Measurements from ENCODE around the gene CDH13.
A peak's percentile ranks its signal among the peaks of the same experiment; 100 is the strongest.

The CDH13 gene

DNA sequence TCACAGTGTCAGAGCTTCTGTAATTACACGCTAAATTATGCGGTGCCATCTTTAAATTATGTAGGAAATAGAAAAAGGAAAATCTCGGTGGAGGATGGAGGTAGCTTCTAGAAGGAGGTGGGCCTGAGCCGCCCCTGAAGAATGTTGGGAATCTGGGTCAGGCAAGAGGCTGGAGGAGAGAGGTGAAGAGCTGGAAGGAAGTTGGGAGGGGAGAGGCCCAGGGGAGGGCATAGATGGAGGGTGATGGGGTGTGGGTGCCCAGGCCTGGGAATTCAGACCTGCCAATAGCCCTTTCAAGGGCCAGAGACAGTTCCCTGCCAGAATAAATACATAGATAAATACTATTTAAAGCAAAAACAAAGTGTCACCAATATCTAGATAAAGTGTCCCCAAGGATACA lies 766.0 kb downstream of the CDH13 start:
- no peak for DNase-seq

DNA sequence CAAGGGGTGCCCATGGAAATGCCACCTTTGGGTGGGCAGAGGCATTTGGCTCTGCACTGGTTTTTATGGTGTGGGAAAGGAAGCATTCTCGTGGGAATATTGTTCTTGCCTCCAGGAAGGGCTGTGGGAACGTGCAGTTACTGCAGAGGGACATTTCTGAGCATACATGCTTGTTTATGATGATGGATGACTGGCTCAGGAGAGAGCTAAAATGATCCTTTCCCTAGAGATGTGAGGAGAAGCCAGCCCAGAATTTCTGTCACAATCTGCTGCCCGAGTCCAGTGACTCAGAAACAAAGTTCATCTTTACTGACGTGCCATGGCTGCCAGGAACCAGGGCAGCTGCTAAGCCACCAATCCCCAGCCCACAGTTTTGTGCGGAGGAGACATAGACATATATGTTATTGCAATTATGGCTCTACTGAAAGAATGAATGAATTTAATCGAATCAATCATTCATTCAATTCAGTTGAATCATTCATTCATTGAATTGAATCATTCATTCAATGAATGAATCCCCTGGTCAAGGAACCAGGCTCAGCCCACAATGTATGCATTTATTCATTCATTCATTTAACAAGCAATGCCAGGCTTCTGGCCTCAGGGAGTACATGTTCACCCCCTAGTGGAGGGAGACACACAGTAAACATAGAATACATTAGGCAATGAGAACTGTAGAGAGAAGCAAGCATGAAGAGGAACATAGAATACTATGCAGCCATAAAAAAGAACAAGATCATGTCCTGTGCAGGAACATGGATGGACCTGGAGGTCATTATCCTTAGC lies 766.6 kb downstream of the CDH13 start:
- DNase-seq = peak; percentile 24

DNA sequence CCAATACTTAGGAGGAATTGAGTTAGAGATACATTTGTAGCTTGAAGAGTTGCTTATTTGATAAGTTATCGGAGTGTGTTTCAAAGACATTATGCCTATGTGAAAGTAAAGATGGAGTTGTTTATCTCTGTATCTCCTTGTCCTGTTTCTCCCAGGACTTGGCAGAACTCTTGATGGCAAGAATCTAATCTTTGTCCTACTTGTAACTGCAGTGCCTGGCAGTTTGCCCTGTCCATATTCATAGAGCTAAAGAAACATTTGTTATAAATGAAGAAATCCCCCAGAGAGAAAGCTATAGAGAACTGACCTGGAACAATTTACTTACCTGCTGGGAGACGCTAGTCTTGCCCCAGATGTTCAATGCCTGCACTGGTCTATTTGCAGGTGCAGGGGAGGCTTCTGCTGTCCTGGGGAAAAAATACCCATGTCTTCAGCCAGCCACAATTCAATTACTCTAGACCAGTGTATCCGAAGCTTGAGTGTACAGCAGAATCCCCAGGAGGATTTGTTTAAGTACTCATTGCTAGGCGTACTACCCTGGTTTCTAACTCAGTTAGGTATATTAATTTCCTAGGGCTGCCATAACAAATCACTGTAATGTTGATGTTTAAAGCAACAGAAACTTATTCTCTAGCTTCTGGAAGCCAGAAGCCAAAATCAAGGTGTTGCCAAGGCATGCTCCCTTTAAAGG lies 771.0 kb downstream of the CDH13 start:
- DNase-seq = no peak

DNA sequence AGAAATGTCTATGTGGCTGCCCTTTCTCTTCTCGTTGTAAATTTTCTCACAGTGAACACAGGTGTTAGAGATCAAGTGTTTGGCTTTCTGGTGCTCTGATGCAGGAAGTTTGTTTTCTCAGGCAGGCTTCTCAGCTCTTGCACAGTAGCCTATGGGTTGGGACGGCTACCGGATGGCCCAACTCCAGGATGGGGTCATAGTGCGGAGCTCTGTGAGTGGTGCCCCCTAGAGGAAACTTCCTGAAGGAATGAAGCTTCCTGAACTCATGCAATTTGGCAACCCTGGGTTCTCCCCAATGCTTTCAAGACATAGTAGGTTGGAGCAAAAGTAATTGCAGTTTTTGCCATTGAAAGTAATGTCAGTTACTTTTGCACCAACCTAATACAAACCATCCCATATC lies 773.5 kb downstream of the CDH13 start:
- no peak for DNase-seq

DNA sequence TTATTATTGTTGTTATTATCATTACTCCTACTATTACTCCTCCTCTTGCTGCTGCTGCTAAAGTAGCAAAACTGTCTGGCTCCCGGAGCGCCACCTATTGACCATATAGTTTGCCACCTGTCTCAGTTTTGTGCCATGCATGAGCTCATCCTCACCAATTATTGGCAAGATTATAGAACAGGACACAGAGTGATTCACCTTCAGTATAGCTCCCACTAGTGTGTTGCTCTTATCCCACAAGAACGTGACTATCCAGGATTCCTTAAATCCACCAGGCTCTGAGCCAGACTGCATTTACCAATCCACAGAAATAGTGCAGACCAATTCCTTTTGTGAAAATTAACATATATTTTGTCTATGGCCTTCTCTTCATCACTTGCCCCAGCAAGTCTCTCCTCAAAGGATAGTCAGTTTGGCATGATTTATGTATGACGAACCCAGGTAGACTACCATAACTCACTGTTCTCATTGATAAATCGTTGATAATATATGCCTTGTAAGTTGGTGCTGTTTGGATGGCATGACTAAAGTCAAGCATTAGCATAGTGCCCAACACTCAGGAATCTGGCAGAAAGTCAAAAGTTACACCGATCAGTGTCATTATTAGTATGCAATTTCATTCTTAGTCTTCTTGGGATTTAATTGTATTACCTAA lies 775.5 kb downstream of the CDH13 start:
- DNase-seq = peak; percentile 18

DNA sequence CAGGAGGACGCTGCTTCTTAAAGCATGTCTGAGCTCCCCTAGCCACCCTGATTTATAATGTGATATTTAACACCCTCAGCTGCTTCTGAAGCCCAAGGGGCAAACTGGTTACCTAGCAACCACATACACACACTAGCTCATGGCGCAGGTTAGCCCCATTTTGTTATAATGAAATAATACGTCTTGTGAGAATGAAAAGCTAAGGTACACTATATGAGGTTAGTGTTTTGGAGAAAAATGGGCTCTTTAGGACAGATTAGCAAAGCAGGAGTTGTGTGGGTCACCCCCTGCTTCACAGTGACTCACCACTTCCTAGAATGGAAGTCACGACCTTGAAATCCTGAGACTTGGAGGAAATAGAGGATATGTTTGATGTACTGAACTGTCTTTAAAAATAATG lies 776.2 kb downstream of the CDH13 start:
- DNase-seq = peak; percentile 39

DNA sequence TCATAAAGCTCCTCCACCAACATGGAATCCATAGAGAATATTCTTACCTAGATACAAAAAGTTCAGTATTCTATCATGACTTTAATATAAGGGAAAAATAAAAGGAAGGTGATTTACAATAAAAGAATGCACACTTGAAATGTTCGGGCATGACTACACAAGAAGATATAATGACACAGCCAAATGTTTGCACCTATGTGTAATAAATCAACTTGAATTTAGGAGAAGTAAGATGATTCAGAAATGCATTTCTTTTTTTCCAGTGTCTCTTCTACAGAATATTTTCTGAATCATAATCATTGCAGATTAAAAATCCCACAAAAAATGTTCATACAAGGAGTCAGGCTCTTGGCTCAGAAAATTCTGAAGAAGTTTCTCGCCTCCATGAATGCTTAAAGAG lies 777.0 kb downstream of the CDH13 start:
- DNase-seq = peak; percentile 72

DNA sequence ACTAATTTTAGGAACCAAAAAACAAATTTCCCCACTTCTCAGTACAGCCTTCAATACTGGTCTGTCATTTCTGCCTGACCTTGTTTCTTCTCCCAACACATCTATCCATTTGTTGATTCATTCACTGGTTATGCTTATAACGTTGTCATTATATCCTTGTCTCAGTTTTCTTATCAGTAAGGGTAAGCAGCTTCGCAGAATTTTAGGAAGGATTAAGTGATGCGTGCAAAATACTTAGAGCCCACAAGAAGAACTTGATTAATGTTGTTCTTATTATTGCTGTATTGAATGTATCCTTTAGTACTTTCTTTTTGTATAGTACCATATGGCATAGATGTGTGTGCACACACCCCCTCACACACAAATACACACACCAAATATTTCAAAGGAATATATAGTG lies 777.5 kb downstream of the CDH13 start:
- no peak for DNase-seq

DNA sequence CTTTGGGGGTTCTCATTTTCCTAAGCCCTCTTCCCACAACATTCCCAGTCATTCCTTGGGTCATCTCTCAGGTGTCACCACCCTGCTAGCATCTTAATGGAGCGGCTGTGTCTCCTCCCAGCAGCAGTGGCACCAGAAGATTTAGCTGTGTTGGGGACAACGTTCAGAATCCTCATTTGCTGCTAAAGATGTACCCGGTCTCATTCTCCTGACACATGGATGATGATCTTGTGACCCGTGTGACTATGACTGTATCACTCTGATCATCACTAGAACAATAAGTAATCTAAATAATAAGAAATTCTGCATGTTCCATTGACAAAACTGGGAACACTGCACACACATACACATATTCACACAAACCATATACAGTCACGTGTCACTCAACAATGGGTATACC lies 781.2 kb downstream of the CDH13 start:
- no peak for DNase-seq

DNA sequence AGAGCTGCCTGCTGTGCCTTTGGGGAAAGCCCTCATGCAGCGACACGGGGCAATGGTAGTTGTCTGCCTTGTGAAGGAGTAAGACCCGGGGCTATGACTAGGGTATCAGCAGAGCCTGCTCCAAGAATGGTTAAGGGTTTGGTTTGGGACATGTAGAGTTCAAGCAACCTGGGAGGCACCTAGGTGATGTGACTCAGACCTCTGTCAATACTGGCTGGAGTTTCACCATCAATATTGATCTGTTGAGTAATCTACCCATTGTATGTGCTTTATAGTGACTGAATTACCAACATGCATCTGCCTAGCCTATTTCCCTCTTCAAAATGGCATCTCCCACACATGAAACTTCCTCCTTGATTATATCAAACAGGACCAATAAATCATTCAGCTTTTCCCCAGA lies 782.6 kb downstream of the CDH13 start:
- DNase-seq = no peak

DNA sequence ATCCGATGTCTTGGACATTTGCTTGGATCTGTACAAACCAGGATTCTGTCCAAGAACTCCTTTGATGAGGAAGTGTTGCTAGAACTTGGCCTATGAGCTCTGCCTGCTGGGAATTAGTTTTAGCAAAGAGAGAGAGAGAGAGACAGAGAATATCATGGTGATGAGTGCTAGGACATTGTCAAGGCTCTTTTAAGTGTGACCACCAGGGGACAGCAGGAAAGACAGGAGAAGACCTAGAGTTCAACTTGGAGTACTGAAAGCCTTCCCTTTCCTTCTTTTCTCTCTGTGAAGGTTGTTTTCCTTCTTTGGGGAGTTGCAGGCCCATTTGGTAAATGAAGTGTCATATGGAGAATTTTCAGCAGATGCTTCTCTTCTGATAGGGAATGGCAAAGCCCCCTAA lies 791.8 kb downstream of the CDH13 start:
- no peak for DNase-seq

DNA sequence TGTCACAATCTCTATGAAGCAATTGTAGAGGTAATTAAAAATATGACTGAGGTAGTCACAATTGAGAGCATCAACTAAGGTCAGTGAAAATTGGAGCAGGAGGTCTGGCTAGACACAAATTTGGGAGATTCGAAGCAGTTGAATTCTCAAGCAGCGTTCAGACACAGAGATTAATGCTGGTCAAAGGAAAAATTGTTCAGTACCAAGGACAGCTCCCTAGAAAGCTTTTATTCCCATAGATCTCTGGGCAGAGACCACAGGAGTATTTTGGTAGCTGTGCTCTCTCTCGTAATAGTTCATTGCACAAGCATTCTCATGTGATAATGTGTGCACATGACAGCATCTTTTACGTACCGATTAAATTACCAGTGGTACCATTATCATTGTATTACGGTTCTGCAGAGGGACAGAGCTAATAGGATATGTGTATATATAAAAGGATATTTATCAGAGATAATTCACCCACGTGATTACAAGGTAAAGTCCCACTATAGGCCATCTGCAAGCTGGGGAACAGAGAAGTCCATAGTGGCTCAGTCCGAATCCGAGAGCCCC lies 793.5 kb downstream of the CDH13 start:
- DNase-seq = peak; percentile 58

DNA sequence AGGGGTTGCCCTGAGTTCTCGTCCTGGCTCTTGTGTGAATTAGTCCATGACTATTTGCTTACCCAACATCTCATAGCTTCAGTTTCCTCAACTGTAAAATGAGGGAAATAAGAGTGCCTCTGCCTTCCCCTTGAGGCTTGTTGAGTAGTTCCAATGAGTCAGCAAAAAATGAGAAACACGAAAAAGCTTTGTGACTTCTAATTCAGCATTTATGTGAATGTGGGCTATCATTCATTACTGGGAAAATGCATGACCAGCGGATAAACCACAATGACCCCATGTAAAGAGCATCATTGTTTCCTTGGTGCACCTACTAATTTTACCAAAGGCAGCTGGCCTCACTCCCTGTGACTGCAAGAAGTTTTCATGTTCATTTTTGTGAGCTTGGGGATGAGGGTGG lies 806.4 kb downstream of the CDH13 start:
- peak; percentile 8 for DNase-seq

DNA sequence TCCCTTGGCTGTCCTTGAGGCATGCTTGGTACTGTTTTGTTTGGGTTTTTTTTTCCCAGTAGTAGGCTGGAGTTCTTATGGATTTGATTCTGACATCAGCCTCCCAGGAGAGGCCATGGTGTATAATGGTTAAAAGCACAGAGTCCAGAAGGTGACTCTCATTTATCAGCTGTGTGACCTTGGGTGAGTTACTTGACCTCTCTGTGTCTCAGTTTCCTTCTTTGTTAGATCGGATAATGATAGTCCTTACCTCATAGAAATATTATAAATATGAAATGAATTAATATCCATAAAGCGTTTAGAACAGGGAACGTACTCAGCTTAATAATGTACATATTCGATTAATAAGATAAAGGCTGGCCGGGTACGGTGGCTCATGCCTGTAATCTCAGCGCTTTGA lies 810.3 kb downstream of the CDH13 start:
- no peak for DNase-seq

DNA sequence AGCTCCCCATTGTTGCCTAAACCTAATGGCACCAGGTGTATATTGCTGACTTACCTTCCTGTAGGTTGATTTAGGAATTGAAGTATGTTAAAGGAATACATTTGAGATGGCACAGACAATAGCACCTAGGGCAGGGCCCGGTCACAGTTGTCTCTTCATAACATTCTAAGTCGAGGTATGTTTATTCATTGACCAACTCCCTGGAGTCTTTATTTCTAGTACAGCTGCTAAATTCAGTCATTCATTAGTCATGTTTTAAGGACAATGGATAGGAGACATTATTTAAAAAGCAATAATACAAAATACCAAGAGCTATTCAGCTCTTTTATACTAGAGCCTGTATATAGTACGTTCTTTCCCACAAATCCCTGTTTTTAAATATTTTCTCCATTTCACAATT lies 811.6 kb downstream of the CDH13 start:
- DNase-seq = no peak

DNA sequence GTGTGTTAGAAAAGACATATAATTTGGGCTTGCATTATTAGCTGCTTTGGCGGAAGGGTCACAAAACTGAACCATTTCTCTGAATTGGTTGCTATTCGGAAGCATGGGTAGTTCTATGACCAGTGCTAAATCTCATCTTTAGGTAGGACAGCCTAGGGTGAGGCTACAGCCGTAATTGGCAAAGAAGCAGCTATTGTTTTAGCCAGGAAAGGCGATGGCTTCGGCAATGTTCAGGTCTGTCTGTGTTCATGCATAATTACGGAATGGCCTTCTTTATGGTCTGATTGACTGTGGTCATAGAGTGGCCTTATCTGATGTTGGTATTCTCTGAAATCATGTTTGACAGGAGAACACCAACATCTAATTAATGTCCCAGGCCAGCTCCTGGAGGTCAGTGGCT lies 812.6 kb downstream of the CDH13 start:
- DNase-seq = no peak

DNA sequence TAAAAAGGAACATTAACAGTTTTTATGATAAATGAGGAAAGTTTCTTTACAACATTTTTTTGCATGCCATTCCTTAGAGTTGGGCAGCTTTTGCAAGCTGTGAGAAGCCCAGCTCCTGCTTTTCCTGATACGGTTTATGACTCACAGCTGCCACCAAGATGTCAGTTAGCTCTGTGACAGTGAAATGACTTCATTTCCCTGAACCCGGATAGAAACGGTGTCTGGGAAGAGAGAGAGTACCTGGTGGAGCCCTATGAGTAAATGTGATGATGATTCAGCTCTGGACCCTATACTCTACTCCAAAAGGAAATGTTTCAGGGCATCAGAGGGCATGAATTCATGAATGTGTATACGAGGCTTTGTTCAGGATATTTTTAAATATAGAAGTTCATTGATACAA lies 814.7 kb downstream of the CDH13 start:
- peak; percentile 17 for DNase-seq

DNA sequence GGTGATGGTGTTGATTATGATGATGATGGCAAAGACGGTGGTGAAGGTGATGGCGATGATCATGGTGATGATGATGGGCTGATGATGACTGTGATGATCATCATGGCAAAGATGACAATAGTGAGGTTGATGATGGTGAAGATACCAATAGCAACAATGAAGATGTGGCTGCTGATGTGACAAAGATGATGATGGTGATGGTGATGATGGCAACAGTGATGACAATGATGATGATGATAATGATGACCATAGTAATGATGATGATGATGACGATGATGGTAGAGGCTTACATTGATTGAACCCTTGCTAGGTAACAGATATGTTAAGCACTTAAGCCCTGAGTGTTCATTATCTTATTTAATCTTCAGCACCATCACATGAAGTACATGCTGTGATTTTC lies 817.2 kb downstream of the CDH13 start:
- DNase-seq = no peak

DNA sequence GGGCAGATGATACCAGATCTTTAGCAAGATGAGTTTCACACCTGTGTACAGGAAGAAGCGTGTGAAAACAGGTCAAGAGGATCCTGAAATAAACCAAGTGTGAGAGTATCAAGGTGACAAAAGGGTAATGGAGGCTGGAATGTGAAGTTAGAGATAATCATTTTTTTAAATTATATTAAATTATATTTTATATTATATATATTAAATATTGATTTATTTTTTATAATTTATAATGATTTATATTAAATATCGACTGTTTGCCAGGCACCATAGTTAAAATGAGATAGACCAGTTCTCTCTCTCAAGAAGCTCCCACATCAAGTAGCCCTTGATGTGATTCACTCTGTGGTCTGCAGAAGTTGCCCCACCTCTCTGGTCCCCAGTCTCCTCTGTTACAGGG lies 820.8 kb downstream of the CDH13 start:
- no peak for DNase-seq

DNA sequence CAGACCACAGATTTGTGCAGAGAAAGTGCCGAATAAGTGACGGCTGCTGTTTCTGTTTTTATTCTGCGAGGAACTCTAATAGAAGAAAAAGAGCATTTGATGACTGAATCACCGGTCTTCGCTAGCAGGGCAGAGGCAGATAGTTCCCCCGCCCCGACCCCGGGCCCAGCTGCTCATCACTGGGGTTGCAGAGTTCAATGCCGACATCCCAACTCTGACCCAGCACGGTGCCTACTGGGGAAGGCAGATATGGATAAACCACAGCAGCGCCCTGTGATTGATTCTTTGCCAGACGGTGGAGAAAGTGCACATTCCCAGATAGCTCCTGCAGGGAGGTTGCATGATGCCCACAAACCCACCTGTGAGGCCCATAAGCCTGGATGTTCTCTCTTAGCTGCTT lies 823.1 kb downstream of the CDH13 start:
- no peak for DNase-seq

DNA sequence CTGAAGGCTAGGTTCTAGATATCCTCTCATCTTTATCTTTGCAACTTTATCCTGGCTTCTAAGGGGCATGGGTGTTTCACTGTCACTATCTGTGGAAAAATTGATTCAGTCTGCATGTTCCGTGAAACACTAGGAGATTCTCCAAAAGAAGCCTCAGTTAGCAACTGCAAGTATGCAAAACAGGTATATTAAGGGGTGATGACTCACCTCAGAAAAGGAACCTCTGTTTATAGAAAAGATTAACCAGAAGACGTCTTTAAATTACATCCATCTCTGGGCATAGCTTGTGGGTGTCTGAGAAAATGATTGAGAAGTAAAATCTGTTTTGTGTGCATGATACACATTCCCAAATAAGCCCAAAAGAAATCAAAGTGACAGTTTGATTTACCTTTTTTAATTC lies 827.2 kb downstream of the CDH13 start:
- DNase-seq = no peak

DNA sequence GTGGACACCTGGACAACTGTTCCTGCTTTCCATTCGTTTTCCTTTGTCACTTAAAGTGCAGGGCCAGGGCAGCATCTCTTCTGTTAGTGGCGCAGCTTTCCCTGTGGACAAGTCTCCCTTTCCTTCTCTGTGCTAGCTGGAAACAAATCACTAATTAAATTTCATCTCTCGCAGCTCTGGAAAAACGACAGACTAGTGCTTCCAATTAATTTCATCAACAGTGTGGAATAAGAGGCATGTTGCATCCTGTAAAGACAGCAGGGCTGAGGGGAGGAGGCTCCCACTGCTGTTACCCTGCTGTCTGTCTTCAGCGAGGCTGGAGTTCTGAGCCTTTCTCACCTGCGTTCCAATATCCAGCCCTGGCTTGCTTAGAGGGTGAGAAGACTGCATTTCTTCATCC lies 828.9 kb downstream of the CDH13 start:
- DNase-seq = no peak

DNA sequence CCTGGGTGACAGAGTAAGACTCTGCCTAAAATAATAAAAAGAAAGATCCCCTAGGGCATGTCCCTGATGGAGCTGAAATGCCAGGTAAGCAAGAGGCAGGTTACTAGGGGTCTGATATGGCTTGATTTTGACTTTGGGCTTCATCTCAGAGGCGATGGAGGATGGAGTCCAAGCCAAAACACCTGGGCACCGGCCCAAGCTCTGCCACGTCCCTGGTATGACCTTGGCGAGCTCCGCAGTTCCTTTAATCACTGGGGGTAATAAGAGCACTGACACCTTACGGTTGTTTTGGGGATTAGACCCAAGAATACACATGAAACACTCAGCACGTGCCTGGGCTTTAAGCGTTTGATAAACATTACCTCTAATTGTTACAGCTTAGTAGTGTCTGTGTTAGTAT lies 830.2 kb downstream of the CDH13 start:
- no peak for DNase-seq

DNA sequence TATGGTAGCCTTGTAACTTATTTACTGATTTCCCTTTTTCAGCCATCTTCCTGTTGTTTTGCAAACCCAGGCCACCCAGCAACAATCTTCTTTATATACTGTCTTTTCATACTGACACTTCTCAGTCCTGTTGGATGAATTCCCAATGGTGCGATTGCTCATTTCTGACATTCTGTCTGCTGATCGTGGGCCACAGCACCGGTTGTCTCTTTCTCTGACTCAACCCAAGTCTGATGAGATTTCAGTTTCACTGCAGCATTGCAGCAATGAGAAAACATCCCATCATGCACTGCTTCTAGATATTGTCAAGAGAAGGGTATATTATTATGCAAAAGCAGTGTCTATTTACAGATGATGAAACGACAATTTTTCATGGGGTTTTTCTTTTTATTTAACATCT lies 831.8 kb downstream of the CDH13 start:
- peak; percentile 82 for DNase-seq
